GM19467 (cell line): ENCODE data around the gene NBAS.
"Not testable (repeated sequence)": the region's sequence is repeated elsewhere in the genome, so short reads cannot be mapped to it uniquely, and the experiment has no call there.

Experiments used
- ATAC-seq: cut with Tn5 transposase; IDR thresholded peaks from one replicate; pipeline ENCODE4 v1.9.1; 2021; ENCODE audit warnings: mild to moderate bottlenecking, moderate library complexity; ENCODE audit not compliant: unreplicated experiment

NBAS gene

GRCh38 chr2:15230599-15231192 is 330.4 kb downstream of the NBAS start:
- ATAC-seq = no peak

- ATAC-seq = no peak
These were observed 334.5 kb downstream of the NBAS start for GRCh38 chr2:15226661-15227060.

- ATAC-seq = no peak
These were observed 336.0 kb downstream of the NBAS start for GRCh38 chr2:15225131-15225530.

GRCh38 chr2:15224641-15225040 is 336.5 kb downstream of the NBAS start:
- ATAC-seq = no peak

DNA sequence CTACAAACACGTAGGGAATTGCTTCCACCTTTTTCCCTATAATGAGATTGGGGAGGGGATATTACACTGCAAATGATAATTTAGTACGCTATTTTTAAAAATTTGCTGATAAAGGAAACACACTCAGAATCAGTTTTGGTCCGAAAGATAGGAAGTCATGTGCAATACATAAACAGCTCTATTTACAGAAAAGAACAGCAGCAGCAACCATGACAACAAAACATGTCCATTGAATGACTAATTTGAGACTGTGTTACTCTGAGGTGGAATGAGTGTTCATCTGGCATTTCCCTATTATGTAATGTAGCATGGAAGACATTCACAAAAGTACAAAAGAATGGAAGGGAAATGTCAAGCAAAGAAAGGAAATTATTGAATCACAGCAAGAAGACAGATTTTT is 337.2 kb downstream of the NBAS start:
- no peak for ATAC-seq

GRCh38 chr2:15222856-15223255 is 338.3 kb downstream of the NBAS start:
- no peak for ATAC-seq

DNA sequence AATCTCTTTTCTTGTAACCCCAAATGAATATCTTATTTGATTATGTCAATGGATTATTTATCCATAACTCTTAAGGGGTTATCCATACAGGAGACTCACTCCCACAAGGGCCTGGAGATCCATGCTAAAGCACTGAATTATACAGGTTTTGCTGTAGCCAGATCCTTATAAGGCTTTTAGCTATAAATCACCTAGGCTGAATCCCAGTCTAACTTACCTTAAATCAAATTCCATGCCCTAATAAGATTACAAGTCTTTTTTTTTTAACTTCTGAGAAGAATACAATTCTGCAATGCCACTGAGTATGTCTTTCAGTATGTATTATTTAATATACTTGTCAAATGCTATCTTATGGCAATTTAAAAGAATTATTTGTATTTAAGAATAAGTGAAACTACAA is 340.5 kb downstream of the NBAS start:
- ATAC-seq = no peak

DNA sequence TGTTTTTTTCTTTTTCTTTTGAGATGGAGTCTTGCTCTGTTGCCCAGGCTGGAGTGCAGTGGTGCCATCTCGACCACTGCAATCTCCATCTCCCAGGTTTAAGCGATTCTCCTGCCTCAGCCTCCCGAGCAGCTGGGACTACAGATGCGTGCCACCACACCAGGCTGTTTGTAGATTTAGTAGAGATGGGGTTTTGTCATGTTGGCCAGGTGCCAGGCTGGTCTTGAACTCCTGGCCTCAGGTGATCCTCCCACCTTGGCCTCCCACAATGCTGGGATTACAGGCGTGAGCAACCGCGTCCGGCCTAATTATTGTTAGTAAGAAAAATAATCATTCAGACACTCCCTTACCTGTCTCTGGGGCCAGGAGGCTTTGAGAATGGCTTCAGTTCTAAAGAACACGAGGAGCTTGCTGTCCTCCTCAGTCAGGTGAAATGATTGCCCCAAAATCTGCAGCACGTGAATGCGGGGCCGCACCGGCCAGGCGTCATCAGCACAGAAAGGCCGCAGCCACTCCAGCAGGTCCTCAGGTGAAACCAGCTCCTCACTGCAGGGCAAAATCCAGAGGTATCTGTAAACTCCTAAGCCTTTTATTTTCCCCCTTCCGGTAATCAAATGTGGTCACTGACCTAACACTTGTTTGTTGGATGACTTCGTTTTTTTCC is 342.6 kb downstream of the NBAS start:
- no peak for ATAC-seq

DNA sequence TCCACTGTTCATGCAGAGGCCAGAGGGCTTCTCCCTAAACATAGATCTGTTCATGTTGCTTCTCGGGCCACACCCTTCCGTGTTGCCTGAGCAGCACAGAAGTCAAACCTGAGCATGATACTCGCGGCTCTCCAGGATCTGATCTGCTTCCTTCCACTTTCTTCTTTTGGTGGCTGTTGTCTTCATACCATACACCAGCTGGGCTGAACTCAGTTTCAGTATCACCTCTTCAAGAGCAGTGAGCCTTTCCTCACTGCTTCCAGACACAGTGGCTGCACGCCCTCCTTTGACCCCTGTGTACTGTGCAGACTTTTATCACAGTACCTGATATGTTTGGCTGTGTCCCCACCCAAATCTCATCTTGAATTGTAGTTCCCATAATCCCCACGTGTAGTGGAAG is 348.9 kb downstream of the NBAS start:
- no peak for ATAC-seq

GRCh38 chr2:15210542-15210941 is 350.6 kb downstream of the NBAS start:
- not testable (repeated sequence) for ATAC-seq

DNA sequence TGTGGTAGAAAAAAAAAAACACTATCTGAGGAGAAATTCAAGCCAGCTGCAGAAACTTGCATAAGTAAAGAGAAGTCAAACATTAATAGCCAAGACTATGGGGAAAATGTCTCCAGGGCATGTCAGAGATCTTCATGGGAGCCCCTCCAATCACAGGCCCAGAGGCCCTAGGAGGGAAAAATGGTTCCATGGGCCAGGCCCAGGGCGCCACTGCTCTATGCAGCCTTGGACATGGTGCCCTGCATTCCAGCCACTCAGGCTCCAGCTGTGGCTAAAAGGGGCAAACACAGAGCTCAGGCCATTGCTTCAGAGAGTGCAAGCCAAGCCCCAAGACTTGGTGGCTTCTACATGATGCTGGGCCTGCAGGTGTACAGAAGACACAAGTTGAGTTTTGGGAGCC is 354.7 kb downstream of the NBAS start:
- ATAC-seq = no peak

DNA sequence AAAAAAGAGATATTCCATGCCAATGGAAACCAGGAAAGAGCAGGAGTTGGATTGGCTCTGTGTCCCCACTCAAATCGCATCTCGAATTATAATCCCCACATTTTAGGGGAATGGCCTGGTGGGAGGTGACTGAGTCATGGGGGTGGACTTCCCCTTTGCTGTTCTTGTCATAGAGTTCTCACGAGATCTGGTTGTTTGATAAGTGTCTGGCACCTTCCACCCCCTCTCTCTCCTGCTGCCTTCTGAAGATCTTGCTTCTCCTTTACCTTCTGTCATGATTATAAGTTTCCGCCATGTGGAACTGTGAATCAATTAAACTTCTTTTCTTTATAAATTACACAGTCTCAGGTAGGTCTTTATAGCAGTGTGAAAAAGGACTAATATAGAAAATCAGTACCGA is 355.6 kb downstream of the NBAS start:
- no peak for ATAC-seq

DNA sequence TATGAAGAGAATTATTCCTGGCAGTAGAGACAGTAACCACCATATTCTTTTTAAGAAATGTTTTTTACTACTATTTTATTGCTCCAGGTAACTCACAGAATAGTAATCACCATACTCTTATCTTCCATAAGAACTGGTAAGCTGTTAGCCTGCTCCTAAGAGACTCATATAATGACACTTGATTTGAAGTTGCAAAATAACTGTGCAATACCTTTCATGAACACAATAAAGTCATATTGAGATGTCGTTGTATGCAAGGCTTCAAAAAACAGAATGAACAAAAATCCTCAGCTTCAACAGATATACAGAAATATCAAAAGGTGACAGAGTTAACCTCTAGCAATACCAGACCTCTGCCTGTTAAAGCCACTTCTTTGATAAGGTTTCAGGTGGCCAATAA is 360.1 kb downstream of the NBAS start:
- no peak for ATAC-seq

GRCh38 chr2:15200581-15200980 is 360.6 kb downstream of the NBAS start:
- ATAC-seq = no peak

- no peak for ATAC-seq
These were observed 363.1 kb downstream of the NBAS start for GRCh38 chr2:15198051-15198450.

DNA sequence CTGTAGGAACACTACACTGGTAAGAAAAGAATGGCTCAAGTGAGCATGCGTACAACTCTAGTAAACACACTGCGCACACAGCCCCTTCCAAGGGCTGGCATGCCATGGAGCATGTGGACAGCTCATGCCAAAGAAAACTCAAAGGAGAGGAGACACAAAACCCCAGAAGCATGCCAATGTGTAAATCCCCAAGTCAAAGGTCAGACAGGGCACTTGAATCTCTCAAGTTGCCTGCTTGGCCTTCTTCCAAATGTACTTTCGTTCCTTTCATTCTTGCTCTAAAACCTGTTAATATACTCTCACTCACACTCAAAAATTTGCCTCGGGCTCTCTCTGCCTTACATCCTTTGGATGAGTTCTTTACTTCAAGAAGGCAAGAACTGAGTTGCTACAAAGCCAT is 365.3 kb downstream of the NBAS start:
- no peak for ATAC-seq

GRCh38 chr2:15191789-15192188 is 369.3 kb downstream of the NBAS start:
- ATAC-seq = no peak

DNA sequence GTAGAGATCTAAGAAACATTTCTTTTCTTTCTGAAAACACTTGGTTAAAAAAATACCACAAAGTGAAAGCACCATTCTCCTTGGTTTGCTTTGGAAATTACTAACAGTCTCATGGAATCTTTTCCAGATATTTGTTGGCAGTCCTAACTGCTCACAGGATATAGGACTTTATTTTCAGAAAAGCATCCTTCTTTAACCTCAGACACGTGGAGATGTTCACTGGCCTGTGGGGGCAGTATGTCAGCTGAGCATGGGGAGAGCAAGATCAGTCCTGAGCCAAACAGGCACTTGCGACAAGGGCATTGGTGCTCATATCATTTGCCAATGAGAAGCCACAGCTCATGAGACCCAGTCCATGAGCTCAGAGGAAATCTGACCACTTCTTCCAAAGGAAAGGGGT is 371.9 kb downstream of the NBAS start:
- ATAC-seq = no peak

GRCh38 chr2:15187702-15188101 is 373.4 kb downstream of the NBAS start:
- no peak for ATAC-seq

GRCh38 chr2:15186118-15186517 is 375.0 kb downstream of the NBAS start:
- ATAC-seq = no peak

DNA sequence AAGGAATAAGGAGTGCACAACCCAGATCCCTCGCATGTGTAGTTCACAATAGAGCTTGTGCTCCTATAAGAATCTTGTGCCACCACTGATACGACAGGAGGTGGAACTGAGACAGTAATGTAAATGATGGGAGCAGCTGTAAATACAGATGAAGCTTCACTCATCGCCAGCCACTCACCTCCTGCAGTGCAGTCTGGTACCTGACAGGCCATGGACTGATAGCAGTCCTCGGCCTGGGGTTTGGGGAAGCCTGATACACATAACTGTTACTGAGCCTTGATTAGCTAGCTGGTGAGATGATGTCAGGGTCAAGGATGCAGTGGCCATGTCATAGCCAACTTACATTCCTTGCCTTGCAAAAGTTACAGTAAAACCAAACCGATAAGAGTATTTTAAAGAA is 376.6 kb downstream of the NBAS start:
- no peak for ATAC-seq

- no peak for ATAC-seq
These were observed 378.9 kb downstream of the NBAS start for GRCh38 chr2:15182275-15182674.
